GM19455 (cell line): Measurements from ENCODE around the gene SLC39A9.

Source experiments
- ATAC-seq: cut with Tn5 transposase; IDR thresholded peaks from one replicate; pipeline ENCODE4 v1.9.1; 2021; ENCODE audit not compliant: unreplicated experiment

Gene SLC39A9

DNA sequence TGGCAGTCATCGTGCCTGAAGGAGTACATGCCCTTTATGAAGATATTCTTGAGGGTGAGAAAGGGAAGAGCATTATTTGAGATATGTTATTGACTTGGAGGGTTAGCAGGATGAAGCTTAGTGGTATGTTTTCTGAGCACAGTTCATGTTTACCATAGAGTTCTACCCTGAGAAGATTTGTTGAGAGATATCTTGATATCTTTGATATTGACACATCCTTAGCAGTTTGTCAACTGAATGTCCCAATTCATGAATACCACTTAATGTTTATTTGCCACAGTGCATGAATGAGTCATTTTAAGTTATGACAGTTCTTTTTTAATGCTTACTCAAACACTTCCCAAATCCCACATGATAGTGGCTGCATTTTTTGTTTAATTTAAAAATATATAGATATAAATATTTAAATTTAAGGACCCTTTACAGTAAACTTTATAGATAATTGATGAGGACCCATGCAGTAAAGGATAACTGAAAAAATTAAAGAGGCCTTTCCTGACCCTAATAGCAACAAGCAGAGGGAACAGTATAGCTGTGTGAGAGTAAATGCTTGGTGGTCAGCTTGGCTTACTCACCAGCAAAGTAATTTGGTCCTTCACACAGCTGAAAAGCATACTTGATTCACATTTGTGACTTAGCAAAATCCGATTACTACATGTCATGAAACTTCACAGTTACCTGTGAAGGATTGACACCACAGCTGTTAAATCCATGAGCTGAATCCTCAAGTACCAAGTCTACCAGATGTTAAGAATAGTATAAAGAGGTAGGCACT, 25.8 kb downstream of the SLC39A9 start:
- no peak for ATAC-seq

DNA sequence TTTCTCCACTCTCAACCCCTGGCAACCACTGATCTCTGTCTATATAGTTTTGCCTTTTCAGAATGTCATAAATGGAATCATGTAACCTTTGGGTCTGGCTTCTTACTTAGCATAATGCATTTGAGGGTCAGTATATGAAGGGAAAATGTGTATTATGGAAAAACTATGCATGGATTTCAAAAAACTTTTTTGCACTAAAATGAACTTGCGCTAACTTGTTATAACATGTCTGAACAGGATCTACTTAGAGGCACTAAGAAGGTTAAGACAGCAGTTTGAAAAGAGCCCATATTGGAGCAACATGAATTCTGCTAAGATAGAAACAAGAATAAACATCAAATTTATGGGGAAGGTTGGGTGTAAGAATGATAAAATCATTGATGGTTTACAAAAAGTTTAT, 29.1 kb downstream of the SLC39A9 start:
- no peak for ATAC-seq

DNA sequence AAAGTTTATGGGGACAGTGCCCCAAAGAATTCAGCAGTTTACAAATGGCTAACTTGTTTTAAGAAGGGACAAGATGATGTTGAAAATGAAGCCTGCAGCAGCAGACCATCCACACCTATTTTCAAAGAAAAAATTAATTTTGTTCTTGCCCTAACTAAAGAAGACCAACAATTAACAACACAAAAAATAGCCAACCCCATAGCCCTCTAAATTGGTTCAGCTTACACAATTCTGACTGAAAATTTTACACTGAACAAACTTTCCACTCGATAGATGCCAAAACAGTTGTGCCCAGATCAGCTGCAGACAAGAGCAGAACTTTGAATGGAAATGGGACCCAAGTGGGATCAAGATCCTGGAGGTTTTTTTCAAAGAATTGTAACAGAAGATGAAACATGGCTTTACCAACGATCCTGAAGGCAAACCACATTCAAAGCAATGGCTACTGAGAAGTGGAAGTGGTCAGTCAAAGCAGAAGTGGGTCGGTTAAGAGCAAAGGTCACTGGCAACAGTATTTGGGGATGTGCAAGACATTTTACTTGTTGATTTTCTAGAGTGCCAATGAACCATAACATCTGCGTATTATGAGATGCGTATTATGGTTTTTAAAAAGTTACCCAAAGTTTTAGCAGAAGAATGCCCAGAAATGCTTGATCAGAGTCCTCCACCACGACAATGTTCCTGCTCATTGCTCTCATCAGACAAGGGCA, 30.0 kb downstream of the SLC39A9 start:
- ATAC-seq: no peak

DNA sequence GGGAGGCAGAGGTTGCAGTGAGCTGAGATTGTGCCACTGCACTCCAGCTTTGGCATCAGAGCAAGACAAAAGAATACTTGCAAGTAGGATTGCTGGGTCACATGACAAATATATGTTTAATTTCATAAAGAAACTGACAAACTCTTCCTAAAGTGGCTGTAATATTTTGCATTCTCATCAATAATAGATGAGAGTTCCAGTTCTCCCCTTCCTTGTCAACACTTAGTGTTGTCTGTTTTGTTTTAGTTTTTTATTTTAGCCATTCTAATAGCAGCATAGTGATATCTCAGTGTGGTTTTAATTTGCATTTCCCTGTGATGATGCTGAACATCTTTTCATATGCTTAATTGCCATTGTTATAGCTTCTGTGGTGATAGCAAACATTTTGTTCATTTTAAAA, 31.2 kb downstream of the SLC39A9 start:
- no peak for ATAC-seq

DNA sequence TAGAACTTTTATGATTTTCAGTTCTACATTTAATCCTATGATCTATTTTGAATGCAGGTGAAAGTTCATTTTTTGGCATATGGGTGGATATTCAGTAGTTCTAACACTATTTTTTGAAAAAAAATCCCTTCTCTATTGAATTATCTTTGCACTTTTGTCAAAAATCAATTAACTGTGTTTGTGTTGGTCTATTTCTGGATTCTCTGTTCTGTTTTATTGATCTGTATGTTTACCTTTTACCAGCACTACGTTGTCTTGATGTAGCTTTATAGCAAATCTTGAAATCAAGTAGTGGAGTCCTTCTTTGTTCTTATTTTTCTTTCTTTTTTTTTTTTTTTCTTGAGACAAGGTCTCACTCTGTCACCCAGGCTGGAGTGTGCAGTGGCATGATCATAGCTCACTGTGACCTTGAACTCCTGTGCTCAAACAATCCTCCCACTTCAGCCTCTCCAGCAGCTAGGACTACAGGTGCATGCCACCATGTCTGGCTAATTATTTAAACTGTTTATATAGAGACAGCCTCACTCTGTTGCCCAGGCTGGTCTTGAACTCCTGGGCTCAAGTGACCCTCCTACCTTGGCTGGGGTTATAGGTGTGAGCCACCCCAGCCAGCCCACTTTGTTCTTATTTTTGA, 31.9 kb downstream of the SLC39A9 start:
- ATAC-seq: no peak

DNA sequence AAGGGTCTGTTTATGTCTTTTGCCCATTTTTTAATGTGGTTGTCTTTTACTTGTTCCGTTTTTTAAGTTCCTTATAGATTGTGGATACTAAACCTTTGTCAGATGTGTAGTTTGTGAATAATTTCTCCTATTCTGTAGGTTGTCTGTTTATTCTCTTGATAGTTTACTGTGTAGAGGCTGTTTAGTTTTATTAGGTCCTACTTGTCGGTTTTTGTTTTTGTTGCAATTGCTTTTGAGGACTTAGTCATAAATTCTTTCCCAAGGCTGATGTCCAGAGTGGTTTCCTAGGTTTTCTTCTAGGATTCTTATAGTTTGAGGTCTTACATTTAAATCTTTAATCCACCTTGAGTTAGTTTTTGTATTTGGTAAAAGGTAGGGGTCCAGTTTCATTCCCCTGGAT, 33.9 kb downstream of the SLC39A9 start:
- ATAC-seq: no peak

DNA sequence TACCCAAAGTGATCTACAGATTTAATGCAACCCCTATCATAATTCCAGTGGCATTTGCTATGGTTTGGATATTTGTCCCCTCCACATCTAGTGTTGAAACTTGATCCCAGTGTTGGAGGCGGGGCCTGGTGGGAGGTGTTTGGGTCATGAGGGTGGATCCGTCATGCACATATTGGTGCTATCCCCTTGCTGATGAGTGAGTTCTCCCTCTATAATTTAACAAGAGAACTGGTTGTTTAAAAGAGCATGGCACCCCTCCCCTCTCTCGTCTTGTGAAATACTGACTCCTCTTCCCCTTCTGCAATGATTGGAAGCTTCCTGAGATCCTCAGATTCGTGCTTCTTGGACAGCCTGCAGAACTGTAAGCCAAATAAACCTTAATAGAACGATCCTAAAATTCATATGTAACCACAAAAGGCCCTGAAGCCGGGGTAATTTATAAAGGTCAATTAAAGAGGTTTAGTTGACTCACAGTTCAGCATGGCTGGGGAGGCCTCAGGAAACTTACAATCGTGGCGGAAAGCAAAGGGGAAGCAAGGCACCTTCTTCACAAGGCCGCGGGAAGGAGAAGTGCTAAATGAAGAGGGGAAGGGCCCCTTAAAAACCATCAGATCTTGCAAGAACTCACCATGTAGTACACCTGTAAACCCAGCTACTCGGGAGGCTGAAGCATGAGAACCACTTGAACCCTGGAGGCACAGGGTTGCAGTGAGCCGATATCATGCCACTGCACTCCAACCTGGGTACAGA, 41.2 kb downstream of the SLC39A9 start:
- ATAC-seq: no peak

DNA sequence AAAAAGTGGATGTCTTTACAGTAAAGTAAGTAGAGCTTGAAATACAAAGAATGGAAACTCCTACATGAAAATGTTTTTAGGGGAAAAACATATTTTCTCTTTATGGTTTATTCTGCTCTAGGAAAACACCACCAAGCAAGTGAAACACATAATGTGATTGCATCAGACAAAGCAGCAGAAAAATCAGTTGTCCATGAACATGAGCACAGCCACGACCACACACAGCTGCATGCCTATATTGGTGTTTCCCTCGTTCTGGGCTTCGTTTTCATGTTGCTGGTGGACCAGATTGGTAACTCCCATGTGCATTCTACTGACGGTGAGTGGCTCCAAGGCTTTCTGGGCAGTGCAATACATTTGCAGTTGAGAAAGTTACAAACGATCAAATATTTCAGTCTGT, 43.5 kb downstream of the SLC39A9 start:
- no peak for ATAC-seq

DNA sequence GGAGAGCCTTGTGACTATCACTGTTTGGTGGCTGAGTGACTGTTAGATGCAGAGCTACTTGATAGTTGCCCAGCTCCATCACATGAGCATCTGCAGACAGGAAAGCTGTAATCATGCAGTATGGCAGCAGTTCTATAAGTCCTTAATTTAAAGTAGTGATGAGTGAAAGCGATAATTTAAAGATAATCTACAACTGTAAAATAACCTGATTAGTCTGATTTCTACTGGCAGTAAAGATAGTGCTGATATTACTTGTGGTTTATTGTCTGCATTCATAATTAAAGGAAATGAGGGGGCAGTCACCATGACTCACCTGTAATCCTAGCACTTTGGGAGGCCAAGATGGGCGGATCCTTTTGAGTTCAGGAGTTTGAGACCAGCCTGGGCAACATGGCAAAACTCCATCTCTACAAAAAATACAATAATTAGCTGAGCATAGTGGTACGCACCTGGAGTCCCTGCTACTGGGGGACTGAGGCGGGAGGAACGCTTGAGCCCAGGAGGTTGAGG, 44.9 kb downstream of the SLC39A9 start:
- ATAC-seq: no peak

DNA sequence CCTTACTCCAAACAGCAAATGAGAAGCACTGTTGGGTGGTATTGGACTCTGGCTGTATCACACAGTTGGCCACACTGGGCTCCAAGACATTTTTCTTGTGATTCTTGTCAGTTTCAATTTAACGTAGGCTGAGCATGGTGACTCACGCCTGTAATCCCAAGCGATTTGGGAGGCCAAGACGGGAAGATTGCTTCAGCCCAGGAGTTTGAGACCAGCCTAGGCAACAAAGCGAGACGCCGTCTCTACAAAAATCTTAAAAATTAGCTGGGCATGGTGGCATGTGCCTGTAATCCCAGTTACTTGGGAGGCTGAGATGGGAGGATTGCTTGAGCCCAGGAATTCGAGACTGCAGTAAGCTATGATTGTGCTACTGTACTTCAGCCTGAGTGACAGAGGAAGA, 50.7 kb downstream of the SLC39A9 start:
- no peak for ATAC-seq

DNA sequence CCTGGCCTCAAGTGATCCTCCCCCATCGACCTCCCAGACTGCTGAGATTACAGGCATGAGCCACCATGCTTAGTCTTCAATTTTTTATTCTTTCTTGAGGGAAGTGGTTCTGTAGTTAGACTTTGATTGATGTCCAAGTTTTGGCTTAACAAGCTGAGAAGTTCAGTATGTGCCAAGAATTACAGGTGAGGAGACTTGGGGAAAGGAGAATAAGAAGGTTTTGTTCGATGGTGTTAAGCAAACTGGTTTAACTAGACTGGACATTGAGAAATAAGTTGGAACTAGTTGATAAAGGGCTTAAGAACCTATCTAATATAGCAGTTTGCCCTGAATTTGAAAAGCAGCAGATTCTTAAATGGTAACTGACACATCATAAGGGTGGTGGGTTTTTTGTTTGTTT, 53.4 kb downstream of the SLC39A9 start:
- no peak for ATAC-seq

DNA sequence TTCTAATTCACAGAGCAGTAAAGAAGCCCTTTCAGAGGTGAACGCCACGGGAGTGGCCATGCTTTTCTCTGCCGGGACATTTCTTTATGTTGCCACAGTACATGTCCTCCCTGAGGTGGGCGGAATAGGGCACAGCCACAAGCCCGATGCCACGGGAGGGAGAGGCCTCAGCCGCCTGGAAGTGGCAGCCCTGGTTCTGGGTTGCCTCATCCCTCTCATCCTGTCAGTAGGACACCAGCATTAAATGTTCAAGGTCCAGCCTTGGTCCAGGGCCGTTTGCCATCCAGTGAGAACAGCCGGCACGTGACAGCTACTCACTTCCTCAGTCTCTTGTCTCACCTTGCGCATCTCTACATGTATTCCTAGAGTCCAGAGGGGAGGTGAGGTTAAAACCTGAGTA, 59.9 kb downstream of the SLC39A9 start:
- ATAC-seq: no peak

DNA sequence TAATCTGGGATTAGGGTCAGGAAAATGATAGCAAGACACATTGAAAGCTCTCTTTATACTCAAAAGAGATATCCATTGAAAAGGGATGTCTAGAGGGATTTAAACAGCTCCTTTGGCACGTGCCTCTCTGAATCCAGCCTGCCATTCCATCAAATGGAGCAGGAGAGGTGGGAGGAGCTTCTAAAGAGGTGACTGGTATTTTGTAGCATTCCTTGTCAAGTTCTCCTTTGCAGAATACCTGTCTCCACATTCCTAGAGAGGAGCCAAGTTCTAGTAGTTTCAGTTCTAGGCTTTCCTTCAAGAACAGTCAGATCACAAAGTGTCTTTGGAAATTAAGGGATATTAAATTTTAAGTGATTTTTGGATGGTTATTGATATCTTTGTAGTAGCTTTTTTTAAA, 60.6 kb downstream of the SLC39A9 start:
- ATAC-seq: no peak

DNA sequence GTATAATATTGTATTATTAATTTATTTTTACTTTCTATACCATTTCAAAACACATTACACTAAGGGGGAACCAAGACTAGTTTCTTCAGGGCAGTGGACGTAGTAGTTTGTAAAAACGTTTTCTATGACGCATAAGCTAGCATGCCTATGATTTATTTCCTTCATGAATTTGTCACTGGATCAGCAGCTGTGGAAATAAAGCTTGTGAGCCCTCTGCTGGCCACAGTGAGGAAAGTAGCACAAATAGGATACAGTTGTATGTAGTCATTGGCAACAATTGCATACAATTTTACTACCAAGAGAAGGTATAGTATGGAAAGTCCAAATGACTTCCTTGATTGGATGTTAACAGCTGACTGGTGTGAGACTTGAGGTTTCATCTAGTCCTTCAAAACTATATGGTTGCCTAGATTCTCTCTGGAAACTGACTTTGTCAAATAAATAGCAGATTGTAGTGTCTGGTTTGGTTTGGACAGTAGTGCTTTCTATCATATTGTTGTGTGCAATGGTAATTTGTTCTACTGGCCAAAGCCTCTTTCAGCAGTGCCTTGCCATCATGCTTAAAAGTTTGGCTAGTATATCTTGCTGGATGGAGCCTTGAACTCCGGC, 61.7 kb downstream of the SLC39A9 start:
- ATAC-seq: no peak

DNA sequence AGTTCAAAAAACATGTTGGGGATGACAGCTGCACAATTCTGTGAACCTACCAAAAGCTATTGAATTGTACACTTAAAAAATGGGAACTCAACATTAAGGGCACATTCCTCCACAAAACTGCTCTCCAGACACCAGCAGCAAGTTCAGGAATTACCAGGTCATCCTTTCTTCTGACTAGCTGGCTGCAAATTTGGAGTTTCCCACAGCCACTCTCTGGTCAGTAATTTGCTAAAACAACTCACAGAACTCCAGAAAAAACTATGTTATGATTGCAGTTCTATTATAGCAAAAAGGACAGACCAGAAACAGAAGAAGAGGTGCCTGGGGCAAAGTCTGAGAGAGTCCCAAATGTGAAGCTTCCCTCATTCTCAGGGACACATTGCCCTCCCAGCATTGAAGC, 65.9 kb downstream of the SLC39A9 start:
- no peak for ATAC-seq

DNA sequence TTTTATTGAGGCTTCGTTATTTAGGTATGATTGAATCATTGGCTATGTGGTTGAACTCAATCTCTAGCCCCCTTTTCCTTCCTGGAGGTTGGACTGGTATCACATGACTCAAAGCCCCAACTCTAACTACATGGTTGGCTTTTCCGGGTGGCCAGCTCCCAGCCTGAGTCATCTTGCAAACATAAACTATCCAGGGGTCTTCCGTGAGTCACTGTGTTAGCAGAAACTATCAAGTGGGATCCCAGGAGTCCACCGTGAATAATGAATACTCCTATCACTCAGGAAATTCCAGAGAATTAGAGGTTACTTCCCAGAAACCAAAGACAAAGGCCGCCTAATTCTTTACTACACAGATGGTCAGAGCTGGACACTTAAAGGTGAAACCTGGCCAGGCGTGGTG, 66.3 kb downstream of the SLC39A9 start:
- no peak for ATAC-seq

DNA sequence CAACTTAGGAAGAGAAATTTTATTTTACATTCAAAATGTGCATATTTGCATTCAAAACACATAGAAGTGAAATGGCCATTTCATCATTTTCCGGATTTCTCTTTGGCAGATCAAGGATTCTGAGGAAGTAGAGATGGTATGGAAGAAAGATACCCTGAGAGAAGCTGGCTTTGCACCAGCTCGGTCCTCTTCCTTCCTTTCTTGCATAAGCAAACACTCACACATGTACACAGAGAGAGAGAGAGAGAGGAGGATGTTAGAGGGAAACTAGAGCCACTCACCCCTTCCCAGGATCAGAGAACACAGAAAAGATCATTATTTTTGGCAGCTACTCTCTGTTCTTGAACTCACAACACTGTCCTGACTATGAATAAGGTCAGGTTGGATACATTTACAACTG, 70.5 kb downstream of the SLC39A9 start:
- ATAC-seq: no peak

DNA sequence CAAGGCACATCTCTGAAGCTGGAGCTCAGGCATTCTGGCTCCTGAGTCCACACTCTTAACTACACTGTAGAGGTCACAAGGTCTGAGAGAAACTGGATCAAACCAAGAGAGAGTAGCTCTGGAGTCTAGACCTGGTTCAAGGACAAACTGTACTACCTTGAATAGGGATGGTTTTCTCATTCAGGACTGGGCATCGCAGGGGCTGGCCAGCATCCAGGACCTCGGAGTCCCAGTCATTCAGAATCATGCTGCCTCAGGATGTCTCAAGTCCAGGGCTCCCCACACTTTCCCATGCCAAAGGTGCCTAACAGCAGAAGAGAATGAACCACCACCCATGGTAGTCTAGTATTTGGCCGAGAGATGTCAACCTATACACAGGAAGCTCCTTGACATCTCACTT, 72.9 kb downstream of the SLC39A9 start:
- ATAC-seq: no peak

DNA sequence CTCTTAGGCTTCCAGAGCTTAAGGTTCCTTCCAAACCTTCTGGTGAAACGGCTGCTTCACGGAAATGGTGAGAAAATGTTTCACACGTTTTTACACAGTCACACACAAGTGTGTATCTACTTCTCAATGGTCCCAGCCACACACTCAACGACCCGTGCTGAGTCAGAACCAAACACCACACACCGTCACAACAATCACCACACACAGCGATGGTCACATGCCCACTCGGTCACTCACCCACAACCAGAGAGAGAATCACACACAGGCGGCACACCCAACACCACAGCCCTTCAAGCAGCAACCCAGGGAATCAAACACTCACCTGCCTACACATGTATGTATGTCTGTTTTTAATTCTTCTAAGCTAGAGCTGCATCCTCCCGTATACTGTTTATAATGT, 73.4 kb downstream of the SLC39A9 start:
- ATAC-seq: no peak

DNA sequence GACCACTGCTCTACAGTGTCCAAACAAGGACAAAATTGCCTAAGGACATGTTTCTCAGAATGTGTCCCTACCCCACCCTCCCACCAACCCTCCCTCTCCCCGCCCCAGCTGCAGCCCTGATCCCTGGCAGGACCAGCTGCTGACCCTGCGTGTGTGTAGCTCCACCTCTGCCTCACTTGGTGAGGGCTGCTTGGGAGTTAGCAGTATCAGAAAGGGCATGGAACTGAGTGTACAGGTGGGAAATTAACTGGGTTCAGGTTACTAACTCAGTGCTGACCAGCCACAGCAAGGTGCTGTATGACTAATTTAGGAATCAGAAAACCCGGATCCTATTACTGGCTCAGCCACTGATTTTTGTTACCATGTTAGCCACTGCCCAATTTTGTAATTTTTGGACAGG, 74.8 kb downstream of the SLC39A9 start:
- no peak for ATAC-seq

DNA sequence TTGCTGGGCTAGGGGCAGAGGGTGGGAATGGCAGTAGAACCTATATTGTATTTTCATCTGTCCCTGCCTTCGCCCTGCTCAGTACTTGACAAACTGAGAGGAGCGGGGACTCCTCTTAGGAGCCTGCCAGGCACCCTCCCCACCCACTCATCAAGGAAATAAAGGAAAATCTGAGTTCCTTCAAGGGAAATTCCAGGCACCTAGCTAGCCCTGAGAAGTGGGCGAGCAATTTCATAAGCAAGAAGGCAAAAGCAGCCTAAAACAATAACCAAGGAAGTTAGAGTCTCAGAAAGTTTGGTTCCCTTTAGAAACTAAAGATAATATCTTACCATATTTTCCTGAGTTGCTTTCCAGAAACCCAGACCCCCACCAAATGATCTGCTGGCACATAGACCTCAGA, 75.5 kb downstream of the SLC39A9 start:
- ATAC-seq: no peak
